ENCODE measurements around the gene OSTF1. TPM values are rescaled to one million over a fixed set of nuclear protein-coding genes. Genes with fewer than 3 reads are reported as not detected.

The OSTF1 gene
- total RNA-seq, 1 donor from 2014 or later, result 18.9 TPM

GRCh38 chr9:75169623-75170022, 81.3 kb downstream of the OSTF1 start:
- no peak for TF ChIP-seq CTCF (IDR thresholded peaks at IDR 0.05; ENCODE audit: borderline replicate concordance)
- no peak for DNase-seq
- H3K27ac ChIP-seq (replicated peaks), result peak overlapping the region; percentile 37
- intact Hi-C loops (cut with micrococcal nuclease), result no loop called here
- H3K4me1 ChIP-seq, result no peaks in the 10 kb centered on the region
- H3K4me3 ChIP-seq, result no peak overlapping the region
- peaks cover 59% of the 10 kb centered on the region for H3K36me3 ChIP-seq
- no peaks in the 10 kb centered on the region for H3K27me3 ChIP-seq (ENCODE audit: low read depth)
- peaks cover 32% of the 10 kb centered on the region for H3K9me3 ChIP-seq (replicated peaks)

- no peak for DNase-seq
- intact Hi-C loops (cut with micrococcal nuclease), result no loop called here
- Histone ChIP-seq H3K4me3 (no peak overlapping the region), H3K27ac (replicated peaks) (no peak overlapping the region), H3K36me3 (peaks cover 46% of the 10 kb centered on the region), H3K4me1 (no peaks in the 10 kb centered on the region), H3K9me3 (replicated peaks) (peaks cover 20% of the 10 kb centered on the region), H3K27me3 (ENCODE audit: low read depth) (no peaks in the 10 kb centered on the region)
- no peak for TF ChIP-seq CTCF (IDR thresholded peaks at IDR 0.05; ENCODE audit: borderline replicate concordance)
Observed at GRCh38 chr9:75170898-75171360, 82.6 kb downstream of the OSTF1 start.

GRCh38 chr9:75175395-75175794, 87.1 kb downstream of the OSTF1 start:
- DNase-seq, result no peak
- H3K27me3 ChIP-seq (ENCODE audit: low read depth), result no peaks in the 10 kb centered on the region
- H3K4me1 ChIP-seq, result no peaks in the 10 kb centered on the region
- H3K36me3 ChIP-seq, result peaks cover 17% of the 10 kb centered on the region
- intact Hi-C loops (cut with micrococcal nuclease), result no loop called here
- H3K9me3 ChIP-seq (replicated peaks), result no peaks in the 10 kb centered on the region
- no peak overlapping the region for H3K27ac ChIP-seq (replicated peaks)
- no peak overlapping the region for H3K4me3 ChIP-seq
- TF ChIP-seq CTCF (IDR thresholded peaks at IDR 0.05; ENCODE audit: borderline replicate concordance), result no peak

GRCh38 chr9:75176037-75176436, 87.7 kb downstream of the OSTF1 start:
- Histone ChIP-seq H3K27ac (replicated peaks) (no peak overlapping the region), H3K9me3 (replicated peaks) (no peaks in the 10 kb centered on the region), H3K4me3 (no peak overlapping the region), H3K36me3 (peaks cover 10% of the 10 kb centered on the region), H3K4me1 (no peaks in the 10 kb centered on the region), H3K27me3 (ENCODE audit: low read depth) (no peaks in the 10 kb centered on the region)
- intact Hi-C loops (cut with micrococcal nuclease), result no loop called here
- no peak for DNase-seq
- TF ChIP-seq CTCF (IDR thresholded peaks at IDR 0.05; ENCODE audit: borderline replicate concordance), result no peak

GRCh38 chr9:75181750-75182149, 93.4 kb downstream of the OSTF1 start:
- intact Hi-C loops (cut with micrococcal nuclease), result no loop called here
- DNase-seq, result no peak
- no peak overlapping the region for H3K27ac ChIP-seq (replicated peaks)
- no peak for TF ChIP-seq CTCF (IDR thresholded peaks at IDR 0.05; ENCODE audit: borderline replicate concordance)
- H3K27me3 ChIP-seq (ENCODE audit: low read depth), result no peaks in the 10 kb centered on the region
- no peaks in the 10 kb centered on the region for H3K9me3 ChIP-seq (replicated peaks)
- H3K36me3 ChIP-seq, result peaks cover 13% of the 10 kb centered on the region
- no peaks in the 10 kb centered on the region for H3K4me1 ChIP-seq
- H3K4me3 ChIP-seq, result no peak overlapping the region

GRCh38 chr9:75183306-75183705, 95.0 kb downstream of the OSTF1 start:
- Histone ChIP-seq H3K4me1 (no peaks in the 10 kb centered on the region), H3K9me3 (replicated peaks) (no peaks in the 10 kb centered on the region), H3K36me3 (peaks cover 13% of the 10 kb centered on the region), H3K27ac (replicated peaks) (no peak overlapping the region), H3K27me3 (ENCODE audit: low read depth) (no peaks in the 10 kb centered on the region), H3K4me3 (no peak overlapping the region)
- TF ChIP-seq CTCF (IDR thresholded peaks at IDR 0.05; ENCODE audit: borderline replicate concordance), result no peak
- intact Hi-C loops (cut with micrococcal nuclease), result no loop called here
- DNase-seq, result no peak

Data from left ventricle myocardium inferior (tissue), 1 donor.